Stimulated activated CD4-positive, alpha-beta T cell treated with anti-CD3 and anti-CD28 coated beads, Interleukin-15, amount 100 ng/mL, for 24 hours (primary cell): ENCODE data around the gene TMPRSS11B.
"Not testable (repeated sequence)": the region's sequence is repeated elsewhere in the genome, so short reads cannot be mapped to it uniquely, and the experiment has no call there.

Source experiments
- DNase-seq: peaks from one replicate; pipeline ENCODE4 v3.0.0-alpha.2; 2020

Gene TMPRSS11B, protein sequence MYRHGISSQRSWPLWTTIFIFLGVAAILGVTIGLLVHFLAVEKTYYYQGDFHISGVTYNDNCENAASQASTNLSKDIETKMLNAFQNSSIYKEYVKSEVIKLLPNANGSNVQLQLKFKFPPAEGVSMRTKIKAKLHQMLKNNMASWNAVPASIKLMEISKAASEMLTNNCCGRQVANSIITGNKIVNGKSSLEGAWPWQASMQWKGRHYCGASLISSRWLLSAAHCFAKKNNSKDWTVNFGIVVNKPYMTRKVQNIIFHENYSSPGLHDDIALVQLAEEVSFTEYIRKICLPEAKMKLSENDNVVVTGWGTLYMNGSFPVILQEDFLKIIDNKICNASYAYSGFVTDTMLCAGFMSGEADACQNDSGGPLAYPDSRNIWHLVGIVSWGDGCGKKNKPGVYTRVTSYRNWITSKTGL

GRCh38 chr4:68245594-68245993 is at the start of gene TMPRSS11B:
TSS of gene TMPRSS11B (minus strand) at chr4:68245694. CDS start at chr4:68245558, 136 bp downstream.
- no peak for DNase-seq

DNA sequence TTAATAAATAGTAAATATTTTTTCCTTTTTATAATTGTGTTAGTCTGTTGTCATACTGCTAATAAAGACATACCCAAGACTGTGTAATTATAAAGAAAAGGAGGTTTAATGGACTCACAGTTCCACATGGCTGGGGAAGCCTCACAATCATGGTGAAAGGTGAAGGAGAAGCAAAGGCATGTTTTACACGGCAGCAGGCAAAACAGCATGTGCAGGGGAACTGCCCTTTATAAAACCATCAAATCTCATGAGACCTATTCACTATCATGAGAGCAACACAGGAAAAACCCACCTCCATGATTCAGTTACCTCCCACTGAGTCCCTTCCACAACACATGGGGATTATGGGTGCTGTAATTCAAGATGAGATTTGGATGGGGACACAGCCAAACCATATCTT is 45.8 kb upstream of the TMPRSS11B start:
- no peak for DNase-seq

GRCh38 chr4:68288393-68288740 is 42.9 kb upstream of the TMPRSS11B start:
- DNase-seq: no peak

DNA sequence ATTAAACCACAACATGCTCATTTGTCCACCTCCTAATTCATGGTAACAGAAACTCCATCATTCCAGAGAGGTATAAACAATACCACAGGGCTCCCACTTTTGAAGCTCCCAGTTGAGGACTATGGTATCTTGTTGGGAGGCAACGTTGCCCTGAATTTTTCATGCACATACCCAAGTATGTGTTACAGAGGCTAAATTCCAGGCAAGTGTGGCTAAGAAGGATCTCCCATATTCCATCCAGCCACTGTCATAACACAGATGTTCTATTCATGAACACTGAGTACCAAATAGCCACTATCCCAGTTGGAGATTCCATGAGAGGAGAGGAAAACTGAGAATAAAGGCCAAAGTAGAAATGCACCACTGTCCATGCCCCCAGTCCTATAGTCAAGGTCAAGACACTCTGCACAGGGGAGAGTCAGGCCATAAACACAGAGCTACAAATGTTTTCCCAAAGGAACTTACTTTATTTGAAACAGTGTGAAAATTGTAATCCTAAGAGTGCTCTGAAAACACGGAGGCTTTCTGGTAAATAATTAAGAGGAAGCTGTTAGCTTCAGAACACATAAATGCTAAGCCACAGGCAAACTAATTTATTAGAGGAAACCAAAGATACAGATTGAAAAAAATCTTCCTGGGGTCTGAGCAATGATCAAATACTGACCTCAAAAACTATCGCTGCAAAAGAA is 42.4 kb upstream of the TMPRSS11B start:
- no peak for DNase-seq

DNA sequence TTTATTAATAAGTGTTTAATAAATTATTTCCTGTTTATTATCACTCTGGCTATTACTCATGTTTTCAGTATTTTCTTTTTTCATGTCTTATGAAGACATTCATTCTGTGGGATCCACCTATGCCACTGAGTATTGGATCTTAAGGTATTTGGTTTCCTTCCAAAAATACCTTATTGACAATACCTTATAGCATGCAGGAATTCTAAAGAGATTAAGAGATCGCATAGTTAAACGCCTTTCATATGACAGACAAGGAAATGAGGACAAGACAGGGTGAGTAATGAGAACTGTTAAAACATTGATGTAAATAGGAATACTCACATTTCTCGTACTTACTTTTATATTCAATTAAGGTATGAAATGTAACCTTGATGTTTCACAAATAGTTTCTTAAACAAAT is 38.2 kb upstream of the TMPRSS11B start:
- no peak for DNase-seq

DNA sequence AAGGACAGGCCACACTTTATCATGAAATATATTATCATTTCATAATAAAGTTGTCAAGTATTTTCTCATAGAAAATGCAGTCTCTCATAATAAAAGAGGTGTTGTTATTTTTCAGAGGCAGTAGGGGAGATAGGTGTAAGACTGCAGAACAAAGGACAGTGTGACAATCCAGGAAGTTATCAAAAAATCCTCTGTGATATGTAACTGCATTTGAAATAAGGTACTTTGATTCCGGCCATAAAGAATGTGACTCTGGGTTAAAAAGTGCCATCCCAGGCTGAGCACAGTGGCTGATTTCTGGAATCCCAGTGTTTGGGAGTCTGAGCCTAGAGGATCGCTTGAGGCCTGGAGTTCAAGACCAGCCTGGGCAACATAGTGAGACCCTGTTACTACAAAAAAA is 37.6 kb upstream of the TMPRSS11B start:
- DNase-seq: no peak

GRCh38 chr4:68281796-68282740 is 36.6 kb upstream of the TMPRSS11B start:
- DNase-seq: not testable (repeated sequence)

DNA sequence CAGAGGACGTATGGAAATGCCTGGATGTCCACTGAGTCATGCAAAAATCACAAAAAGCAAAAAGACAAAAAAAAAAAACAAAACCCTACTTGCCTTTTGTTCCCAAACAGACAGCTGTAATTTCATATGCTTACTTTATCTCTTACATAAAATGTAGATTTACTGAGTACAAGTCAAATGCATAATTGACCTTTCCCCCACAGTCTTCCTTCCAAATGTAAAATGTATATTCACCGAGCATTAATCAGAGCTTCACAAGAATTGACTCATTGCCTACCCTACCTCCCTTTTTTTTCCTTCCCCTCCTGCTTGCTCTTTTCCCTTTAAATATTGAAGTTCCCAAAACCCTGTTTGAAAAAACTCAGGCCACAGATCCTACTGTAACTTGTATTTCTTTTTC is 32.5 kb upstream of the TMPRSS11B start:
- no peak for DNase-seq

DNA sequence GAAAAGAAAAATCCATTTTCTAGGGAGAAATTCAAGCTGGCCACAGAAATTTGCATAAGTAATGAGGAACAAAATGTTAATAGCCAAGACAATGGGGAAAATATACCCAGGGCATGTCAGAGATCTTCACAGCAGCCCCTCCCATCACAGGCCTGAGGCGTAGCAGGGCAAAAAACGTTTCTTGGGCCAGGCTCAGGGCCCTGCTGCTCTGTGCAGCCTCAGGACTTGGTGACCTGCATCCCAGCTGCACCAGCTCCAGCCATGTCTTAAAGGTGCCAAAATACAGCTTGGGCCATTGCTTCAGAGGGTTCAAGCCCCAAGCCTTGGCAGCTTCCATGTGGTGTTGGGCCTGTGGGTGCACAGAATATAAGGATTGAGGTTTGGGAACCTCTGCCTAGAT is 32.1 kb upstream of the TMPRSS11B start:
- no peak for DNase-seq

- no peak for DNase-seq
Measured at GRCh38 chr4:68272860-68273259, 27.4 kb upstream of the TMPRSS11B start.

GRCh38 chr4:68272380-68272779 is 26.9 kb upstream of the TMPRSS11B start:
- no peak for DNase-seq

- DNase-seq: no peak
Measured at GRCh38 chr4:68271851-68272357, 26.4 kb upstream of the TMPRSS11B start.

DNA sequence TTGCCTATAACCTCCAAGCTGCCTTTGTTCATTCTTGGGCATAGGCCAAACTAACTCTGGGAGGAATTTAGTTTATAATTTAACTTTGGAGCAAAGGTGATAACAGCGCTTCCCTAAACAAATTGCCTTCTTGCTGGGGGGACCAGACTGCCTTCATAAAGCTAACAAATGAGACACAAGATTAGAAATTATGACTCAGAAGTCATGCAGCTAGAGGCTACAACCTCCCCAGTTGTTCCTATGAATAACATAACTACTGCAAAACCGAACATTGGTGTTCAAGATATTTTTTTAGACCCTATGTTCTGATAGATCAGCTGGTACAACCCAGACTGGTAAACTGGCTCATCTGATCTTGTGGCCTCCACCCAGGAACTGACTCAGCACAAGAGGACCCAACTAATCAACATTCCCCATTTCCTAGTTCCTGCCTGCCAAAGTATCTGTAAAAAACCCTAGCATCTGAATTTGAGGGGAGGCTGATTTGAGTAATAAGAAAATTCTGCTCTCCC is 22.0 kb upstream of the TMPRSS11B start:
- no peak for DNase-seq

- DNase-seq: no peak
Measured at GRCh38 chr4:68264875-68265565, 19.5 kb upstream of the TMPRSS11B start.

DNA sequence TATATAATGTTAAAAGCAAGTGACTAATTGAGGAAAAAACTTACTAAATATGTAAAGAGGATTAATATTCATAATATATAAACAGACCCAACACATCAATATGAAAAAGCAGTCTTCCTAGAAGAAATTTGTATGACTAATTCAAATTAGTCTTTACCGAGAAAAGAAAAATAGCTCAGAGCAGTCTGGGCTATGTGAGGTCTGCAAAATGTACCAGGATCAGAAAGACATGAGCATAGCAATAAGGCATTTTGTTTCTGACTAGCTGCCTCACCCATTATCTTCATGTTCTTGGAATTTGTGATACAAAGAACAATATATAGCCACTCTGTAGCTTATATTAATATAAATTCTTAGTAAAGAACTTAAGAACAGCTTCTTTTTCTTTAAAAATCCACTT is 13.7 kb upstream of the TMPRSS11B start:
- no peak for DNase-seq

- no peak for DNase-seq
Measured at GRCh38 chr4:68257719-68258118, 12.2 kb upstream of the TMPRSS11B start.

GRCh38 chr4:68256284-68256683 is 10.8 kb upstream of the TMPRSS11B start:
- no peak for DNase-seq

GRCh38 chr4:68250151-68250930 is 4.8 kb upstream of the TMPRSS11B start:
- peak; percentile 48 for DNase-seq

DNA sequence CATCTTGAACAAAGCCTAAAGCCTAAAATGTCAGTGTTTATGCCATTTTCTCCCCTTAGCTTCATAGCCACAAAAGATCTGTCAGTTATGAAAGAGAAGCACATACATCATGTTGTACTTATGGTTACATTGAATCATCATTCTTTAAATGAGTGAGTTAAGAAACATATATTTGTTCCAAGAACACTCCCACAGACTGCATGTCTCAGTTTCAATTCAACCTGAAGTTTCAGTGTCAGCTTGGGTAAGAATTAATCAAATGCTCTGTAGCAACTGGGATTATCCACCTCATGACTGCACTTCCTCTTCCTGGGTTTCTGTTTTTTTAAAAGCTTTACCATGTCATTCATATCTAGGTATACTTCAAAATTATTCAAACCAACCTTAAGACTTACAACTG is 3.9 kb upstream of the TMPRSS11B start:
- no peak for DNase-seq

- no peak for DNase-seq
Measured at GRCh38 chr4:68240620-68241019, 4.9 kb downstream of the TMPRSS11B start.

GRCh38 chr4:68228568-68228967 is 16.9 kb downstream of the TMPRSS11B start:
- DNase-seq: no peak
